IMR-90 (cell line): ENCODE data around the gene PAQR9. TPM values are rescaled to one million over a fixed set of nuclear protein-coding genes. Genes with fewer than 3 reads are reported as not detected.

Experiments
- ATAC-seq: fragments of 200-7000 bp; cut with Tn5 transposase; 2 replicates; pipeline ENCODE4 v1.9.1; 2020; ENCODE audit warnings: low read depth, mild to moderate bottlenecking, moderate library complexity
- BruUV-seq: library from RNA; stranded (reverse); fragments of 400-500 nt; replicated peaks from 2 replicates; lab custom pipeline; 2021; lab: Mats Ljungman, UMichigan
- CTCF ChIA-PET: fragments of 300-600 bp; formaldehyde crosslinking; extraction: SDS; loops from one replicate; lab custom pipeline; 2021; ENCODE audit warnings: antibody characterized with exemption; lab: Yijun Ruan, JAX
- POLR2A ChIA-PET: fragments of 300-600 bp; sonication (Branson Sonifier 250); formaldehyde crosslinking; loops from one replicate; lab custom pipeline; 2022; ENCODE audit warnings: antibody characterized with exemption; ENCODE audit not compliant: unreplicated experiment; lab: Charles Lee
- DNase-seq: peaks from one replicate; pipeline ENCODE4 v3.0.0; 2013
- H2AFZ ChIP-seq: replicated peaks from 2 replicates; pipeline ENCODE3; 2013; ENCODE audit warnings: low read length, mild to moderate bottlenecking; ENCODE audit not compliant: poor library complexity
- H2AK5ac ChIP-seq: 2 replicates; pipeline ENCODE4 v1.6.1; 2013; ENCODE audit warnings: low read depth, low read length, inconsistent platforms
- H2AK9ac ChIP-seq: replicated peaks from 2 replicates; pipeline ENCODE3; 2013; ENCODE audit warnings: mild to moderate bottlenecking, low read depth, low read length, moderate library complexity; ENCODE audit not compliant: poor library complexity
- H2BK120ac ChIP-seq: 2 replicates; pipeline ENCODE4 v1.6.1; 2013; ENCODE audit warnings: low read depth, low read length, inconsistent platforms
- H2BK15ac ChIP-seq: 3 replicates; pipeline ENCODE4 v1.6.1; 2013; ENCODE audit warnings: low read depth, low read length, inconsistent platforms
- H2BK20ac ChIP-seq: 2 replicates; pipeline ENCODE4 v1.6.1; 2013; ENCODE audit warnings: low read depth, mild to moderate bottlenecking, inconsistent platforms, low read length, moderate library complexity
- H2BK5ac ChIP-seq: 2 replicates; pipeline ENCODE4 v1.6.1; 2013; ENCODE audit warnings: mild to moderate bottlenecking, low read depth, low read length, inconsistent platforms; ENCODE audit not compliant: poor library complexity, severe bottlenecking
- H3K14ac ChIP-seq: replicated peaks from 2 replicates; pipeline ENCODE4 v1.6.1; 2013; ENCODE audit warnings: low read depth, low read length, inconsistent platforms
- H3K18ac ChIP-seq: 2 replicates; pipeline ENCODE4 v1.6.1; 2013; ENCODE audit warnings: low read depth, low read length, control low read depth
- H3K23ac ChIP-seq: 2 replicates; pipeline ENCODE4 v1.6.1; 2013; ENCODE audit warnings: low read depth, low read length, inconsistent platforms
- H3K27ac ChIP-seq: 2 replicates; pipeline ENCODE4 v1.5.1; 2013; ENCODE audit warnings: mild to moderate bottlenecking, control low read depth, low read length; ENCODE audit not compliant: insufficient read depth
- H3K27me3 ChIP-seq: 2 replicates; pipeline ENCODE4 v1.6.1; 2013; ENCODE audit warnings: low read length; ENCODE audit not compliant: control insufficient read depth, insufficient read depth
- H3K36me3 ChIP-seq: 2 replicates; pipeline ENCODE4 v1.6.1; 2013; ENCODE audit warnings: low read length, mixed read lengths; ENCODE audit not compliant: control insufficient read depth, insufficient read depth
- H3K4ac ChIP-seq: 2 replicates; pipeline ENCODE4 v1.6.1; 2013; ENCODE audit warnings: low read depth, low read length, inconsistent platforms
- H3K4me1 ChIP-seq: 2 replicates; pipeline ENCODE4 v1.6.1; 2013; ENCODE audit warnings: low read length, mixed read lengths; ENCODE audit not compliant: control insufficient read depth, insufficient read depth
- H3K4me2 ChIP-seq: 2 replicates; pipeline ENCODE4 v1.6.1; 2013; ENCODE audit warnings: low read depth, mild to moderate bottlenecking, control low read depth, low read length, moderate library complexity
- H3K4me3 ChIP-seq: 2 replicates; pipeline ENCODE4 v1.5.1; 2013; ENCODE audit warnings: low read depth, mild to moderate bottlenecking, control low read depth, low read length, moderate library complexity; ENCODE audit not compliant: insufficient read depth
- H3K56ac ChIP-seq: 2 replicates; pipeline ENCODE4 v1.6.1; 2013; ENCODE audit warnings: low read length, inconsistent platforms; ENCODE audit not compliant: insufficient read depth; ENCODE audit errors: extremely low read depth
- H3K79me1 ChIP-seq, 2 experiments: 2 replicates each; pipeline ENCODE4 v1.6.1; 2013; ENCODE audit warnings: low read length in 2 of 2, inconsistent platforms in 1 of 2, low read depth in 1 of 2
- H3K9ac ChIP-seq: 2 replicates; pipeline ENCODE4 v1.6.1; 2013; ENCODE audit warnings: low read depth, low read length, control low read depth
- H3K9me1 ChIP-seq: 2 replicates; pipeline ENCODE4 v1.6.1; 2013; ENCODE audit warnings: low read length, inconsistent platforms; ENCODE audit not compliant: insufficient read depth
- H3K9me3 ChIP-seq: 2 replicates; pipeline ENCODE4 v1.6.1; 2013; ENCODE audit warnings: low read length; ENCODE audit not compliant: control insufficient read depth, insufficient read depth
- H4K20me1 ChIP-seq: 2 replicates; pipeline ENCODE4 v1.6.1; 2013; ENCODE audit warnings: low read length, inconsistent platforms; ENCODE audit not compliant: insufficient read depth
- H4K5ac ChIP-seq: 2 replicates; pipeline ENCODE4 v1.6.1; 2013; ENCODE audit warnings: mild to moderate bottlenecking, low read depth, low read length, control low read depth
- H4K8ac ChIP-seq, 2 experiments: 2 replicates each; pipeline ENCODE4 v1.6.1; 2013; ENCODE audit warnings: low read depth in 2 of 2, low read length in 2 of 2, control low read depth in 1 of 2, inconsistent platforms in 1 of 2
- H4K91ac ChIP-seq: 2 replicates; pipeline ENCODE4 v1.6.1; 2013; ENCODE audit warnings: low read depth, low read length, inconsistent platforms; ENCODE audit not compliant: insufficient read depth
- CHD1 ChIP-seq: IDR thresholded peaks from 2 replicates; pipeline ENCODE4 v1.6.1; 2012; ENCODE audit warnings: low read depth, low read length, improper control_type of control experiment
- CTCF ChIP-seq: conservative IDR thresholded peaks from 2 replicates; pipeline ENCODE4 v1.5.1; 2012; ENCODE audit warnings: mild to moderate bottlenecking, low read depth, low read length, improper control_type of control experiment
- NFE2L2 ChIP-seq: fragments of 150-350 bp; IDR thresholded peaks from 2 replicates; pipeline ENCODE4 v1.6.1; 2016; ENCODE audit warnings: low read depth, mild to moderate bottlenecking, low read length
- POLR2A ChIP-seq: IDR thresholded peaks from 2 replicates; pipeline ENCODE4 v1.6.1; 2012; ENCODE audit warnings: mild to moderate bottlenecking, low read depth, low read length
- RAD21 ChIP-seq: IDR thresholded peaks from 2 replicates; pipeline ENCODE4 v1.6.1; 2012; ENCODE audit warnings: low read length, improper control_type of control experiment
- RCOR1 ChIP-seq: IDR thresholded peaks from 2 replicates; pipeline ENCODE4 v1.6.1; 2012; ENCODE audit warnings: mild to moderate bottlenecking, low read length, improper control_type of control experiment; ENCODE audit not compliant: insufficient replicate concordance
- SMC3 ChIP-seq: fragments of 150-350 bp; IDR thresholded peaks from 2 replicates; pipeline ENCODE4 v1.6.1; 2016; ENCODE audit warnings: low read depth, mild to moderate bottlenecking, antibody characterized with exemption, low read length, moderate library complexity
- WGBS, 2 experiments: methylation state at CpG; one replicate each; pipeline versions ENCODE4 v1.1.5 to v1.1.7; 2013; ENCODE audit warnings: missing lambda C conversion rate in 2 of 2; ENCODE audit not compliant: insufficient read length in 1 of 2; ENCODE audit errors: extremely low coverage in 2 of 2; 5-methylcytosine and 5-hydroxymethylcytosine counted together
- dilution Hi-C: fragments of 300-500 bp; cut with HindIII; formaldehyde crosslinking; loops from one replicate; pipeline ENCODE4 v1.14.3; 2018; ENCODE audit warnings: low sequenced_read_pairs; ENCODE audit not compliant: unreplicated experiment
- in situ Hi-C: fragments of 300-500 bp; cut with MboI; formaldehyde crosslinking; loops from 3 replicates; pipeline ENCODE4 v1.14.3; 2019; ENCODE audit warnings: low sequenced_read_pairs, inconsistent platforms, mixed read lengths
- intact Hi-C: fragments of 100-400 bp; cut with micrococcal nuclease; formaldehyde crosslinking; loops from 2 replicates; pipeline ENCODE4 v1.10.0; 2022
- polyA plus RNA-seq, 3 experiments: library from polyadenylated mRNA; depleted of rRNA; stranded (reverse); fragments of >200 nt; gene quantifications; 2 replicates each; pipeline ENCODE4 v1.2.3, GENCODE V29; 2012; ENCODE audit warnings: low replicate concordance in 1 of 3
- total RNA-seq: library from RNA; depleted of rRNA; stranded (reverse); fragments of >200 nt; gene quantifications from 2 replicates; pipeline ENCODE4 v1.2.3, GENCODE V29; 2012

PAQR9 gene
- total and polyA plus RNA-seq, 2 of the 4 experiments (the other 2 are of a cell fraction) = 0.05 TPM; not detected in 1

- no peaks in the 10 kb centered on the region for H3K9me1 ChIP-seq
- no peak overlapping the region for H3K14ac ChIP-seq
- no peak overlapping the region for H3K27ac ChIP-seq
- in situ Hi-C loops (no loop called here), intact Hi-C loops (no loop called here), dilution Hi-C loops (no loop called here)
- no peak for ATAC-seq
- H3K18ac ChIP-seq = no peak overlapping the region
- no peak overlapping the region for H3K9ac ChIP-seq
- H2BK15ac ChIP-seq = no peak overlapping the region
- H2AK5ac ChIP-seq = no peak overlapping the region
- no peaks in the 10 kb centered on the region for H3K4me1 ChIP-seq
- no peak overlapping the region for H3K56ac ChIP-seq
- CTCF ChIA-PET = interaction anchor here (0.6 kb wide), 1 partner anchor 16 kb away, joined by 5 read pairs; no protein-coding TSS in a partner anchor
- DNase-seq = no peak
- no peaks in the 10 kb centered on the region for H4K20me1 ChIP-seq
- H4K5ac ChIP-seq = no peak overlapping the region
- peaks cover 17% of the 10 kb centered on the region for H3K27me3 ChIP-seq
- no peak overlapping the region for H4K8ac ChIP-seq
- no peaks in the 10 kb centered on the region for H3K9me3 ChIP-seq
- H3K23ac ChIP-seq = no peak overlapping the region
- H3K4ac ChIP-seq = no peak overlapping the region
- no peak overlapping the region for H2AK9ac ChIP-seq
- H3K4me3 ChIP-seq = no peak overlapping the region
- WGBS, 2 experiments = 17% methylated on average over 1 of the region's 5 CpGs; no CpG with 5 or more reads in 1 of the 2 experiments
- no peak overlapping the region for H2BK20ac ChIP-seq
- no peaks in the 10 kb centered on the region for H3K79me1 ChIP-seq
- POLR2A ChIA-PET = no interaction called here
- no peak for TF ChIP-seq CTCF
- no peak for TF ChIP-seq CHD1
- no peak for TF ChIP-seq RCOR1
- TF ChIP-seq POLR2A = no peak
- TF ChIP-seq SMC3 = no peak
- no peak for TF ChIP-seq NFE2L2
- TF ChIP-seq RAD21 = no peak
- H2BK120ac ChIP-seq = no peak overlapping the region
- H3K36me3 ChIP-seq = no peaks in the 10 kb centered on the region
- H3K4me2 ChIP-seq = no peak overlapping the region
- H2AFZ ChIP-seq = no peak overlapping the region
- H2BK5ac ChIP-seq = no peak overlapping the region
- H4K91ac ChIP-seq = no peak overlapping the region
- no TSS peak for BruUV-seq
These were observed 27.5 kb downstream of the PAQR9 start for GRCh38 chr3:142935963-142936362.
